GM21786 (cell line): ENCODE data around the gene MYO16.

ENCODE experiments used
- ATAC-seq: cut with Tn5 transposase; IDR thresholded peaks from one replicate; pipeline ENCODE4 v1.9.1; 2021; ENCODE audit not compliant: unreplicated experiment

Gene MYO16

GRCh38 chr13:109166804-109167203, 537.4 kb downstream of the MYO16 start:
- ATAC-seq: peak; percentile 32

GRCh38 chr13:109172136-109172535, 542.7 kb downstream of the MYO16 start:
- no peak for ATAC-seq

GRCh38 chr13:109175666-109176065, 546.3 kb downstream of the MYO16 start:
- ATAC-seq: no peak

GRCh38 chr13:109180905-109181425, 551.6 kb downstream of the MYO16 start:
- no peak for ATAC-seq

- no peak for ATAC-seq
These were observed 553.5 kb downstream of the MYO16 start for GRCh38 chr13:109182777-109183465.

GRCh38 chr13:109191413-109191812, 562.0 kb downstream of the MYO16 start:
- ATAC-seq: no peak

- ATAC-seq: no peak
These were observed 562.9 kb downstream of the MYO16 start for GRCh38 chr13:109192306-109192705.

GRCh38 chr13:109196948-109197347, 567.5 kb downstream of the MYO16 start:
- no peak for ATAC-seq

- ATAC-seq: no peak
These were observed 569.2 kb downstream of the MYO16 start for GRCh38 chr13:109198585-109198984.

- no peak for ATAC-seq
These were observed 569.9 kb downstream of the MYO16 start for GRCh38 chr13:109199280-109199679.

- ATAC-seq: no peak
These were observed 571.1 kb downstream of the MYO16 start for GRCh38 chr13:109200556-109200955.

GRCh38 chr13:109203587-109203986, 574.2 kb downstream of the MYO16 start:
- ATAC-seq: no peak

- no peak for ATAC-seq
These were observed 574.8 kb downstream of the MYO16 start for GRCh38 chr13:109204252-109204651.

GRCh38 chr13:109204657-109205056, 575.2 kb downstream of the MYO16 start:
- no peak for ATAC-seq

- no peak for ATAC-seq
These were observed 575.9 kb downstream of the MYO16 start for GRCh38 chr13:109205315-109205714.

- no peak for ATAC-seq
These were observed 577.2 kb downstream of the MYO16 start for GRCh38 chr13:109206616-109207015.

- no peak for ATAC-seq
These were observed 578.2 kb downstream of the MYO16 start for GRCh38 chr13:109207622-109208021.

GRCh38 chr13:109208522-109208921, 579.1 kb downstream of the MYO16 start:
- ATAC-seq: no peak

- ATAC-seq: no peak
These were observed 580.1 kb downstream of the MYO16 start for GRCh38 chr13:109209526-109209925.

- ATAC-seq: no peak
These were observed 582.2 kb downstream of the MYO16 start for GRCh38 chr13:109211616-109212015.

GRCh38 chr13:109212650-109213049, 583.2 kb downstream of the MYO16 start:
- no peak for ATAC-seq

- no peak for ATAC-seq
These were observed 584.3 kb downstream of the MYO16 start for GRCh38 chr13:109213714-109214113.

- no peak for ATAC-seq
These were observed 585.0 kb downstream of the MYO16 start for GRCh38 chr13:109214393-109214792.
